HG02943 (cell line): ENCODE results near the gene PLA2G6.
A peak's percentile ranks its signal among the peaks of the same experiment; 100 is the strongest.
"Not testable (repeated sequence)": the region's sequence is repeated elsewhere in the genome, so short reads cannot be mapped to it uniquely, and the experiment has no call there.

Source experiments
- ATAC-seq: cut with Tn5 transposase; IDR thresholded peaks from one replicate; pipeline ENCODE4 v1.9.1; 2021; ENCODE audit warnings: mild to moderate bottlenecking, low read depth, moderate library complexity; ENCODE audit not compliant: unreplicated experiment

PLA2G6 gene

DNA sequence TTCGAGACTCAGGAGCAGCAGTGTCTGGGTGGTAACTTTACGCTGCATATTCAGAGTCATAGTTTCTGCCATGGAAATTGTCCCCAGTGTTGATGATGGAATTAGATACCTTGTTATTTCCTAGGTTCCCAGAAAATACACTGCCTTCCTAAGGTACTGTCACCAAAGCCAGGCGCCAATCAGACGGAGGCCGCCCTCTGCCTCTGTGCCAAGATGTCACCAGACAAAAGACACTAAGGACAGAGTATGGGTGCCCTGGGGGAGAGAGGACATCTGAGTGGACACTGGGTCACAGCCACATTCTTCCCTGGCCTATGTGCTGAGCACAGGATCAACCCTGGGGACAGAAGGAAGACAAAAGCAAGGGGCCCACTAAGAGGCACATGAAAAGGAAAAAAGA, 11.2 kb downstream of the PLA2G6 start:
- ATAC-seq, result no peak

GRCh38 chr22:38169116-38169515, 12.5 kb downstream of the PLA2G6 start:
- no peak for ATAC-seq

- ATAC-seq, result no peak
These were observed 13.6 kb downstream of the PLA2G6 start for GRCh38 chr22:38167988-38168407.

- ATAC-seq, result no peak
These were observed 15.6 kb downstream of the PLA2G6 start for GRCh38 chr22:38165922-38166593.

- no peak for ATAC-seq
These were observed 17.1 kb downstream of the PLA2G6 start for GRCh38 chr22:38164551-38164918.

DNA sequence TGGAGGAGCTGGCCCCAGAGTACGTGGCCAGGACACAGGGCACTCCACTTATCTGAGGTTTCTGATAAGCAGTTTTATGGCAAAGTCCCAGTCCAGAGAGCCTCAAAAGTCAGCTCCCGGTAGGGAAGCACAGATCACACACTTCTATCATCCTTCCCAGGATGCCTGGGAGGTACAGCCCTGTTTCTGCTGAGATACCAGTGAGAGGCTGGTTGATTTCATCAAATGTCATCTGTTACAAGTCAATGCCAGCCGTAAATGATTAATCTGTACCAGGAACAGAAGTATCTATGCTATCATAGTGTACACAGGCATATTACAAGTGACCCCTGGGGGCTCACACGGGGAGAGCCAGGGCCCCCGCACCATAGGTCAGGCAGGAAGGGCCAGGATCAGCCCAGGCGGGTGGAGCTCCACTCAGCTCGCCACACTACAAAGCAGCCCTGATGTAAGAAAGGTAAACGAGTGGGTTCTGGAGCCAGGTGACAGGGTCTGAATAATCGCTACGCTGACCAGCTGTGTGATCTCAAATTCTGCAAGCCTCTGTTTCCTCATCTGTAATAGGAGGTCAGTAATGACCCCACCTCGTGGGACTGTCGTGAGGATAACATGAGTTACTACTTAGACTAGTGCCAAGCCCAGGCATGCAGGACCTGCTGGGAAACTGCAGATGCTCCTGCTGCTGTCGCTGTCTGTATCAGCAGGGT, 17.6 kb downstream of the PLA2G6 start:
- ATAC-seq, result no peak

DNA sequence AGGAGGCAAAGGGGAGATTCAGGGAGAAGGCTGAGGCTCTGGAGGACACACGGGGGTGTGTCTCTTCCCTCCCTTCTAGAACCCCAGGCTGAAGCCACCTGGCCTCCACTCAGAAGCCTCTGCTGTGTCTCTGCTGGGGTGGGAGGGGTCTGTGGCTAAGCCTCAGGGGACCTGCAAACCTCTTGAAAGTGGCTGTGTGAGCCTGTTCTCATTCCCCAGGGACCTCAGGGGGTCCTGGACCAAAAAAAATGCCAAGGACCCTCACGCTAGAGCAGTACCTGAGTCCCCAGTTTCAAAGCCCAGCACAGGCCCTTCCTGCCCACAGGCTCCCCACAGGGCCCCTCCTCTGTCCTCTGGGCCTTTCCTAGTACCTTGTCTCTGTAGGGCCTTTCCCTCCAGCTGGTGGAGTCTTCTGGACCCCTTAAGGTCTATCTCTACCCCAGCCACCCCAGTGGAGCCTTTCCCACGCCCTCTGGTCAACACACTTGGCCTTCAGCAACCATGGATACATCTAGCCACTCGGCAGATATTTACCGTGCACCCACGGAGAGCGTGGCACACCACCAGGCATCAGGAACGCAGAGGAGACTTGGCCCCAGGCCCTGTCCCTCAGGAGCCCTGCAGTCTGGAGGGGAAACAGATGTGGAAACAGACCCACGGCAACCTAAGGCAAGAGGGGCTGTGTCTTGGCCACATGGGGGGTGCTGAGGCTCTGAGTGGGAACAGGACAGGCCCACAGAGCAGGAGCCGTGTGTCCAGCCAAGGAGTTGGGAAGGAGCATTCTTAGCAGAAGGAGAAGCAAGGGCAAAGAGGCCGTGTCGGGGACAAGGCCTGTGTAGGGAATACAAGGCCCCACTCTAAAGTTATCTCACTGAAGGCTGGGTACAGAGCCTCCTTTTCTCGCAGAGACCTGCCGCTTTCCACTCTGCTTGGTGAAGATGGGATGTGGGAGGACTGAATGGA, 18.5 kb downstream of the PLA2G6 start:
- peak; percentile 60 for ATAC-seq

- no peak for ATAC-seq
These were observed 25.9 kb downstream of the PLA2G6 start for GRCh38 chr22:38155703-38156102.

DNA sequence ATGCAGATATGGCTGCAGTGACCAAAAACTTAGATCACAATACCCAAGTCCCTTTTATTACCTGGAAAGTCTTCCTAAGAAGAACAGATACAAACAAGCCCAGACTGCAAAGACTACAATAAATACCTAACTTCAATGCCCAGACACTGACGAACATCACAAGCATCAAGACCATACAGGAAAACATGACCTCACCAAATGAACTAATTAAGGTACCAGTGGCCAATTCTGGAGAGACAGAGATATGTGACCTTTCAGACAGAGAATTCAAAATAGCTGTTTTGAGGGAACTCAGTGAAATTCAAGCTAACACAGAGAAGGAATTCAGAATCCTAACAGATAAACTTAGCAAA, 27.1 kb downstream of the PLA2G6 start:
- ATAC-seq, result not testable (repeated sequence)

- no peak for ATAC-seq
These were observed 27.6 kb downstream of the PLA2G6 start for GRCh38 chr22:38153821-38154562.

DNA sequence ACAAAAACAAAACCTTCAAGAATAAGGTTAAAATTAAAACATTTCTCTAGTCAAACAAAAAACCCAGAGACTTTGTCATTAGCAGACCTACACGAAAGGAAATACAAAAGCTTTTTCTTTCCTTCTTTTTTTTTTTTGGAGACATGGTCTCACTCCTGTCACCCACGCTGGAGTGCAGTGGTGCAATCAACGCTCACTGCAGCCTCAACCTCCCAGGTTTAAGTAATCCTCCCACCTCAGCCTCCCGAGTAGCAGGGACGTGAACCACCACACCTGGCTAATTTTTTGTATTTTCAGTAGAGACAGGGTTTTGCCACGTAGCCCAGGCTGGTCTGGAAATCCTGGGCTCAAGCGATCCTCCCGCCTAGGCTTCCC, 30.5 kb downstream of the PLA2G6 start:
- ATAC-seq, result no peak

- no peak for ATAC-seq
These were observed 33.4 kb downstream of the PLA2G6 start for GRCh38 chr22:38148245-38148644.

GRCh38 chr22:38146166-38146565, 35.5 kb downstream of the PLA2G6 start:
- ATAC-seq, result not testable (repeated sequence)

- ATAC-seq, result no peak
These were observed 37.6 kb downstream of the PLA2G6 start for GRCh38 chr22:38144025-38144405.

GRCh38 chr22:38142606-38143005, 39.0 kb downstream of the PLA2G6 start:
- ATAC-seq, result no peak

- no peak for ATAC-seq
These were observed 40.2 kb downstream of the PLA2G6 start for GRCh38 chr22:38141217-38141973.

GRCh38 chr22:38139901-38140300, 41.7 kb downstream of the PLA2G6 start:
- no peak for ATAC-seq

DNA sequence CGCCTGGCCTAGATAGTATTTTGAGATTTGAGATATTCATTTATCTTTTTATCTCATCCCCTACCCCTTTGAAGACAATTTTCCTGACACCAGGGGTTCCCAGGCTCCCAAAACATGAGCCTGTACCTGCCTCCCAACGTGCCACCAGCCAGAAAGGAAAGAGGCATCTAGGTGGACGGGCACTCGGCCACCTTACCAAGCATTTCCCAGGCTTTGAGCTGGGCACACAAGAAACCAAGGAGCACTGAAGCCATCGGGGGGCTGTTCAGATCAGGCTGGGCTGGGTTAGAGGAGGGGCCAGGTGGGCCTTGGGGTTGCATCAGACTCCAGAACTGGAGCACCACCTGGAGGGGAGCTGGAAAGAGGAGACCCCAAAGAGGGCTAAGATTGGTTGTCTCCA, 42.7 kb downstream of the PLA2G6 start:
- no peak for ATAC-seq

GRCh38 chr22:38137876-38138687, 43.5 kb downstream of the PLA2G6 start:
- ATAC-seq, result no peak
